Measurements from ENCODE around the gene OR2AK2. TPM values are rescaled to one million over a fixed set of nuclear protein-coding genes. Genes with fewer than 3 reads are reported as not detected.

OR2AK2 gene
- polyA plus RNA-seq, 1 of the 3 experiments (the other 2 are of a cell fraction): not detected

DNA sequence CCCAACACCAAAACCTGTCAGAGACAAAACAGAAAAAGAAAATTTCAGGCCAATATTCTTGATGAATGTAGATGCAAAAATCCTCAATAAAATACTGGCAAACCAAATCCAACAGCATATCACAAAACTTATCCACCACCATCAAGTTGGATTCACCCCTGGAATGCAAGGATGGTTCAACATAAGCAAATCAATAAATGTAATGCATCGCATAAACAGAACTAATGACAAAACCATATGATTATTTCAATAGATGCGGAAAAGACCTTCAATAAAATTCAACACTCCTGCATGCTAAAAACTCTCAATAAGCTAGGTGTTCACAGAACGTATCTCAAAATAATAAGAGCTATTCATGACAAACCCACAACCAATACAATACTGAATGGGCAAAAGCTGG lies 44.6 kb downstream of the OR2AK2 start (continued):
- TF ChIP-seq, protein P1, sequence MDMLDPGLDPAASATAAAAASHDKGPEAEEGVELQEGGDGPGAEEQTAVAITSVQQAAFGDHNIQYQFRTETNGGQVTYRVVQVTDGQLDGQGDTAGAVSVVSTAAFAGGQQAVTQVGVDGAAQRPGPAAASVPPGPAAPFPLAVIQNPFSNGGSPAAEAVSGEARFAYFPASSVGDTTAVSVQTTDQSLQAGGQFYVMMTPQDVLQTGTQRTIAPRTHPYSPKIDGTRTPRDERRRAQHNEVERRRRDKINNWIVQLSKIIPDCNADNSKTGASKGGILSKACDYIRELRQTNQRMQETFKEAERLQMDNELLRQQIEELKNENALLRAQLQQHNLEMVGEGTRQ (IDR thresholded peaks at IDR 0.05; ENCODE audit: borderline replicate concordance, low read depth, low read length): no peak
- TF ChIP-seq, protein P2, sequence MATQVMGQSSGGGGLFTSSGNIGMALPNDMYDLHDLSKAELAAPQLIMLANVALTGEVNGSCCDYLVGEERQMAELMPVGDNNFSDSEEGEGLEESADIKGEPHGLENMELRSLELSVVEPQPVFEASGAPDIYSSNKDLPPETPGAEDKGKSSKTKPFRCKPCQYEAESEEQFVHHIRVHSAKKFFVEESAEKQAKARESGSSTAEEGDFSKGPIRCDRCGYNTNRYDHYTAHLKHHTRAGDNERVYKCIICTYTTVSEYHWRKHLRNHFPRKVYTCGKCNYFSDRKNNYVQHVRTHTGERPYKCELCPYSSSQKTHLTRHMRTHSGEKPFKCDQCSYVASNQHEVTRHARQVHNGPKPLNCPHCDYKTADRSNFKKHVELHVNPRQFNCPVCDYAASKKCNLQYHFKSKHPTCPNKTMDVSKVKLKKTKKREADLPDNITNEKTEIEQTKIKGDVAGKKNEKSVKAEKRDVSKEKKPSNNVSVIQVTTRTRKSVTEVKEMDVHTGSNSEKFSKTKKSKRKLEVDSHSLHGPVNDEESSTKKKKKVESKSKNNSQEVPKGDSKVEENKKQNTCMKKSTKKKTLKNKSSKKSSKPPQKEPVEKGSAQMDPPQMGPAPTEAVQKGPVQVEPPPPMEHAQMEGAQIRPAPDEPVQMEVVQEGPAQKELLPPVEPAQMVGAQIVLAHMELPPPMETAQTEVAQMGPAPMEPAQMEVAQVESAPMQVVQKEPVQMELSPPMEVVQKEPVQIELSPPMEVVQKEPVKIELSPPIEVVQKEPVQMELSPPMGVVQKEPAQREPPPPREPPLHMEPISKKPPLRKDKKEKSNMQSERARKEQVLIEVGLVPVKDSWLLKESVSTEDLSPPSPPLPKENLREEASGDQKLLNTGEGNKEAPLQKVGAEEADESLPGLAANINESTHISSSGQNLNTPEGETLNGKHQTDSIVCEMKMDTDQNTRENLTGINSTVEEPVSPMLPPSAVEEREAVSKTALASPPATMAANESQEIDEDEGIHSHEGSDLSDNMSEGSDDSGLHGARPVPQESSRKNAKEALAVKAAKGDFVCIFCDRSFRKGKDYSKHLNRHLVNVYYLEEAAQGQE (IDR thresholded peaks at IDR 0.05; ENCODE audit: low read depth, low read length): no peak
- TF ChIP-seq EP300 (IDR thresholded peaks at IDR 0.05; ENCODE audit: borderline replicate concordance in 1 of 2, low read depth in 1 of 2, low read length in 1 of 2) (no peak), FOXJ3 (CRISPR knock-in tag; IDR thresholded peaks at IDR 0.05) (no peak), JUND (IDR thresholded peaks at IDR 0.05) (no peak), RFX5 (IDR thresholded peaks at IDR 0.05; ENCODE audit: low read length) (no peak), POLR2AphosphoS5 (IDR thresholded peaks at IDR 0.05; ENCODE audit: low read depth, low read length) (no peak)

DNA sequence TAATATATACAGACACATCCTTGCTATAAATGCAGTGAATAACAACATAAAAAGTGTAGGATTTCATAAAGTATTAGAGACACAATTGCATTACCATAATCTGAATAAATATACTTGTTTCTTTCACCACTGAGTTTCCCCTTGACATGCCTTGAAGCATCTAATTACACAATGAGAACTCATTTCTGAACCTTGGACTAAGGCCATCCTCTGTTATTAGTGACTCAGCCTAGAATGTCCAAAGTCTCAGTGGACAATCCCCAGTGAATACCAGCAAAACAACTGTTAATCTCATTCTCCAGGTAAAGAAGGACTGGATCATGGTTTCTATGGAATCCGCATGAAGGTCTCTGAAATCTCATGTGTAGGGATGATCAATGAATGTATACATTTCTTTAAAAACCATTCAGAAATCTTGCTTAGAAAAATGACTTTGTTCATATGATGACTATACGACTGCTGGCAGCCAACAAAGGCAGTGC lies 48.2 kb downstream of the OR2AK2 start, which contains the start of gene OR2L5:
OR2L5 (plus strand) TSS at position 432 of the 482 bp plus-strand sequence. CDS start 8,288 bp downstream, outside the sequence.
- Histone ChIP-seq H3K4me3 (ENCODE audit: low read depth in 2 of 2, low read length in 1 of 2) (no peak within 1 kb of the TSS), H3F3A (replicated peaks; ENCODE audit: insufficient read depth) (no peaks in the 10 kb centered on the region), H4K20me1 (ENCODE audit: insufficient read depth) (no peaks in the 10 kb centered on the region), H3K36me3 (replicated peaks in 1 of 2; ENCODE audit: control insufficient read depth in 1 of 2, insufficient read depth in 2 of 2, low read length in 1 of 2) (no peaks in the 10 kb centered on the region), H3K9ac (no peak within 1 kb of the TSS), H3K79me2 (ENCODE audit: insufficient read depth) (no peaks in the 10 kb centered on the region), H3K27ac (ENCODE audit: low read depth in 2 of 2, low read length in 1 of 2) (no peak within 1 kb of the TSS), H2AFZ (ENCODE audit: low read depth) (no peak within 1 kb of the TSS), H3K27me3 (ENCODE audit: insufficient read depth) (no peaks in the 10 kb centered on the region), H3K4me1 (ENCODE audit: control insufficient read depth in 1 of 2, insufficient read depth in 2 of 2, low read depth in 1 of 2, low read length in 1 of 2) (no peaks in the 10 kb centered on the region), H3K9me3 (0 out of 2 replicates have a peak, but pooled peaks cover 9% of the 10 kb centered on the region), H3K9me2 (no peaks in the 10 kb centered on the region), H3K4me2 (no peak within 1 kb of the TSS)
- no peak for DNase-seq
- TF ChIP-seq, protein P3, sequence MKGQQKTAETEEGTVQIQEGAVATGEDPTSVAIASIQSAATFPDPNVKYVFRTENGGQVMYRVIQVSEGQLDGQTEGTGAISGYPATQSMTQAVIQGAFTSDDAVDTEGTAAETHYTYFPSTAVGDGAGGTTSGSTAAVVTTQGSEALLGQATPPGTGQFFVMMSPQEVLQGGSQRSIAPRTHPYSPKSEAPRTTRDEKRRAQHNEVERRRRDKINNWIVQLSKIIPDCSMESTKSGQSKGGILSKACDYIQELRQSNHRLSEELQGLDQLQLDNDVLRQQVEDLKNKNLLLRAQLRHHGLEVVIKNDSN (IDR thresholded peaks at IDR 0.05; ENCODE audit: borderline replicate concordance, low read depth): no peak
- TF ChIP-seq EZH2phosphoT487 (IDR thresholded peaks at IDR 0.05; ENCODE audit: borderline replicate concordance, low read depth): no peak
- TF ChIP-seq NFIC (IDR thresholded peaks at IDR 0.05; ENCODE audit: borderline replicate concordance): no peak
- TF ChIP-seq FOXM1 (IDR thresholded peaks at IDR 0.05; ENCODE audit: low read depth): no peak
- TF ChIP-seq TEAD4 (IDR thresholded peaks at IDR 0.05; ENCODE audit: borderline replicate concordance, insufficient read depth): no peak
- TF ChIP-seq, protein P2 (IDR thresholded peaks at IDR 0.05; ENCODE audit: low read depth, low read length): no peak
- no peak for TF ChIP-seq RAD21 (IDR thresholded peaks at IDR 0.05; ENCODE audit: low read length)
- no peak for TF ChIP-seq TCF12 (IDR thresholded peaks at IDR 0.05)
- TF ChIP-seq, protein P4, sequence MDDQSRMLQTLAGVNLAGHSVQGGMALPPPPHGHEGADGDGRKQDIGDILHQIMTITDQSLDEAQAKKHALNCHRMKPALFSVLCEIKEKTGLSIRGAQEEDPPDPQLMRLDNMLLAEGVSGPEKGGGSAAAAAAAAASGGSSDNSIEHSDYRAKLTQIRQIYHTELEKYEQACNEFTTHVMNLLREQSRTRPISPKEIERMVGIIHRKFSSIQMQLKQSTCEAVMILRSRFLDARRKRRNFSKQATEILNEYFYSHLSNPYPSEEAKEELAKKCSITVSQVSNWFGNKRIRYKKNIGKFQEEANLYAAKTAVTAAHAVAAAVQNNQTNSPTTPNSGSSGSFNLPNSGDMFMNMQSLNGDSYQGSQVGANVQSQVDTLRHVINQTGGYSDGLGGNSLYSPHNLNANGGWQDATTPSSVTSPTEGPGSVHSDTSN (IDR thresholded peaks at IDR 0.05): no peak
- TF ChIP-seq YY1 (IDR thresholded peaks at IDR 0.05; ENCODE audit: low read depth): no peak
- TF ChIP-seq SIN3A (IDR thresholded peaks at IDR 0.05; ENCODE audit: borderline replicate concordance, low read depth, low read length): no peak
- TF ChIP-seq RXRA (IDR thresholded peaks at IDR 0.05; ENCODE audit: borderline replicate concordance, low read depth): no peak
- TF ChIP-seq FOXJ3 (CRISPR knock-in tag; IDR thresholded peaks at IDR 0.05): no peak
- no peak for TF ChIP-seq GABPA (IDR thresholded peaks at IDR 0.05; ENCODE audit: low read depth)
- TF ChIP-seq, protein P5, sequence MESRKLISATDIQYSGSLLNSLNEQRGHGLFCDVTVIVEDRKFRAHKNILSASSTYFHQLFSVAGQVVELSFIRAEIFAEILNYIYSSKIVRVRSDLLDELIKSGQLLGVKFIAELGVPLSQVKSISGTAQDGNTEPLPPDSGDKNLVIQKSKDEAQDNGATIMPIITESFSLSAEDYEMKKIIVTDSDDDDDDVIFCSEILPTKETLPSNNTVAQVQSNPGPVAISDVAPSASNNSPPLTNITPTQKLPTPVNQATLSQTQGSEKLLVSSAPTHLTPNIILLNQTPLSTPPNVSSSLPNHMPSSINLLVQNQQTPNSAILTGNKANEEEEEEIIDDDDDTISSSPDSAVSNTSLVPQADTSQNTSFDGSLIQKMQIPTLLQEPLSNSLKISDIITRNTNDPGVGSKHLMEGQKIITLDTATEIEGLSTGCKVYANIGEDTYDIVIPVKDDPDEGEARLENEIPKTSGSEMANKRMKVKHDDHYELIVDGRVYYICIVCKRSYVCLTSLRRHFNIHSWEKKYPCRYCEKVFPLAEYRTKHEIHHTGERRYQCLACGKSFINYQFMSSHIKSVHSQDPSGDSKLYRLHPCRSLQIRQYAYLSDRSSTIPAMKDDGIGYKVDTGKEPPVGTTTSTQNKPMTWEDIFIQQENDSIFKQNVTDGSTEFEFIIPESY (IDR thresholded peaks at IDR 0.05; ENCODE audit: borderline replicate concordance, low read depth): no peak
- TF ChIP-seq JUND (IDR thresholded peaks at IDR 0.05): no peak
- POLR2A ChIA-PET: no interaction called here
- CTCF ChIA-PET: no interaction called here
- 4% methylated on average over 2 of the region's 2 CpGs for WGBS (ENCODE audit: low lambda C conversion rate)
